Frontal cortex (tissue), 4 donors: Measurements from ENCODE around the gene PIGT. TPM values are rescaled to one million over a fixed set of nuclear protein-coding genes. Genes with fewer than 3 reads are reported as not detected.

Source experiments
- DNase-seq, 2 donors: peaks; one replicate each; pipeline ENCODE4 v3.0.0; 2012; ENCODE audit warnings: low spot score in 2 of 2
- FAIRE-seq: peaks from 2 replicates; lab custom pipeline; 2012; peaks lifted over from hg19 to GRCh38; lab: Jason Lieb, UNC
- total RNA-seq: library from RNA; depleted of rRNA; stranded (reverse); fragments of >200 nt; gene quantifications from one replicate; pipeline ENCODE4 v1.2.3, GENCODE V29; 2014
- donor health status: control.
- donor health status: control.
- donor health status: control.

Gene PIGT
- total RNA-seq, 1 donor from 2014 or later = 10.2 TPM

DNA sequence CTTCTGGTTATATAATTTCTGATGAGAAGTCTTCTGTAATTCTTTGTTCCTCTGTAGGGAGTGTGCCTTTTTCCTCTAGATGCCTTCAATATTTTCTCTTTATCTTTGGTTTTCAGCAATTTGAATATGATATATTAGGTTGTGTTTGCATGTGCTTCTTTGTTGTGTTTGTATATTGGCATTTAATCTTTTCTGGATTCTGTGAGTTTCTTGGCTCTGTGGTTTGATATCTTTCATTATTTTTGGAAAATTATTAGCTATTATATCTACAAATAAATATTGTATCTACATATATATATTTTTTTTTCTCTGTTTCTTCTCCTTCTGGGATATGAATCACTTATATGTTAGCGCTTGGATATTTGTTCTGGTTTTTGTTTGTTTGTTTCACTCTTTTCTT is 16.9 kb upstream of the PIGT start:
- FAIRE-seq (no peak), DNase-seq (no peak)

DNA sequence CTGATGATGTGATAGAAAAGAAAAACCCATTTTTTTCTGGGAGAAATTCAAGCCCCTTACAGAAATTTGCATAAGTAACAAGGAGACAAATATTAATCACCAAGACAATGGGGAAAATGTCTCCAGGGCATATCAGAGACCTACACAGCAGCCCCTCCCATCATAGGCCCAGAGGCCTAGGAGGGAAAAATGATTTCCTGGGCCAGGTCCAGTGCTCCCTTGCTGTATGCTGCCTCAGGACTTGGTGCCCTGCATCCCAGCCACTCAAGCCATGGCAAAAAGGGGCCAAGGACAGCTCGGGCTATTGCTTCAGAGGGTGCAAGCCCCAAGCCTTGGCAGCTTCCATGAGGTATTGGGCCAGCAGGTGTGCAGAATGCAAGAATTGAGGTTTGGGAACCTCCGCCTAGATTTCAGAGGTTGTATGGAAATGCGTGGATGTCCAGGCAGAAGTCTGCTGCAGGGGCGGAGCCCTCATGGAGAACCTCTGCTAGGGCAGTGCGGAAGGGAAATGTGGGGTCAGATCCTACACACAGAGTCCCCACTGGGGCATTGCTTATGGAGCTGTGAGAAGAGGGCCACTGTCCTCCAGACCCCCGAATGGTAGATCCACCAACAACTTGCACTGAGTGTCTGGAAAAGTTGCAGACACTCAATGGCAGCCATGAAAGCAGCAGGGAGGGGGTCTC is 15.5 kb upstream of the PIGT start:
- FAIRE-seq (no peak), DNase-seq (no peak)

DNA sequence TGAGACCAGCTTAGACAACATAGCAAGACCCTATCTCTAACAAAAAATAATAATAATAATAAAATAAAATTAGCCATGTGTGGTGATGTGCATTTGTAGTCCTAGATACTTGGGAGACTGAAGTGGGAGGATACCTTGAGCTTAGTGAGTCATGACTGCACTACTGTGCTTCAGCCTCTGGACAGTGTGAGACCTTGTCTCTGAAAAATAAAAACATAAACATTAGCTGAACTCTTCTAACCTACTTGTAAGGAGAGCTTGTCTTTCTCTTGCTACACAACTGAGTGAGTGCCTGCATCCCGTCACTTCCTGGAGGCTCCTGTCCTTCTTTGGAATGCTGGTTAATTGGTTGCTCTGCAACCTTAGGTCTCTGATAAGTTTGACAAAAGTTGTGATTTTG is 13.0 kb upstream of the PIGT start:
- no peak for FAIRE-seq
- DNase-seq = no peak

DNA sequence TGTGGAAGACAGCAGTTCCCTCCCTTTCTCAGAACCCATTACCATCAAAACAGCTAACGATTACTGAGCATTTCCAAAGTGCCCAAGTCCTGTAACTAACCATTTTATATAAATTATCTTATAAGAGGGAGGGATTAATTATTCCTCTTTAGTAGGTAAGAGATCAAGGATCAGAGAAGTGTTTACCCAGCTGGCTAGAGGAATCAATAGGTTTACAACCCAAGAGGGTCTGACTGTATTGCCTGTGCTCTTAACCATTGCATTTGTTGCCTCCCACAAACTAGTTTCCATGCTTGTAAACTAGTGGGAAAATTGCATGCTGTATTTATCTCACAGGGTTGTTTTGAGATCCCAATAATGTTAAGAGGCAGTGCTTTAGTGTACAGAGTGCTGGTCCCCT is 11.5 kb upstream of the PIGT start:
- no peak for FAIRE-seq

DNA sequence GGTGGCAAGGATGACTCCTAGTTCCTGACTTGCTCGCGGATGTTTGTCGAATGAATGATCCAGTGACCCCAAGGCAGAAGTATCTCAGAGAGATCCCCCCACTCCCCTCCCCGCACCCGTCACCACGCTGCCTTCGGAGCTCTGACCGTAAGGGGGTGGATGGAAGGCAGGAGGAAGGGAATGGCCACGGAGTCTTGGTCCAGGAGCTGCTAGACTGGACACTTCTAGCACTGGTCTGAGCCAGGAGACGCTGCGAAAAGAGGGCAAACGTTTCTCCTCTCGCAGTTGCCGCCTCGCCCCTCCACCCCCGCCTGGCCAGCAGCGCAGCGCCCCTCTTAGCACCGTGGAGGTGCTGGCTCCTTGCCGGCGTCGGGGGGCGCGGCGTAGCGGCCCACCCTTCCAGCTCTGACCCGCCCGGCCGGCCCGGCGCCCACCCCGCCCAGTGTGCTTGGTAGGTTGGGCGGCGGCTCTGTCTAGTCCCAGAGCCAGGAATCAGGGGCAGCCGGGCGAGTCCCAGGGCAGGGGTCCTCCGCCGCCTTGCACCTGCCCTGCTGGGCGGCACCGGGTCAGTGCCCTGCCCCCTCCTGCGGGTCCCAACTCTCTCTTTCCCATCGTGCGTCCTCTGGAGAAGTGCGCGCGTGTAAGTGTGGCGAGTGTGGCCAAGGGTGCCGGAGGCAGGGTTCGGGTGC is 10.2 kb upstream of the PIGT start:
- no peak for FAIRE-seq
- DNase-seq = peak; percentile 52 to 53

More for the DNA sequence above, 11.5 kb upstream of the PIGT start:
- DNase-seq = no peak

DNA sequence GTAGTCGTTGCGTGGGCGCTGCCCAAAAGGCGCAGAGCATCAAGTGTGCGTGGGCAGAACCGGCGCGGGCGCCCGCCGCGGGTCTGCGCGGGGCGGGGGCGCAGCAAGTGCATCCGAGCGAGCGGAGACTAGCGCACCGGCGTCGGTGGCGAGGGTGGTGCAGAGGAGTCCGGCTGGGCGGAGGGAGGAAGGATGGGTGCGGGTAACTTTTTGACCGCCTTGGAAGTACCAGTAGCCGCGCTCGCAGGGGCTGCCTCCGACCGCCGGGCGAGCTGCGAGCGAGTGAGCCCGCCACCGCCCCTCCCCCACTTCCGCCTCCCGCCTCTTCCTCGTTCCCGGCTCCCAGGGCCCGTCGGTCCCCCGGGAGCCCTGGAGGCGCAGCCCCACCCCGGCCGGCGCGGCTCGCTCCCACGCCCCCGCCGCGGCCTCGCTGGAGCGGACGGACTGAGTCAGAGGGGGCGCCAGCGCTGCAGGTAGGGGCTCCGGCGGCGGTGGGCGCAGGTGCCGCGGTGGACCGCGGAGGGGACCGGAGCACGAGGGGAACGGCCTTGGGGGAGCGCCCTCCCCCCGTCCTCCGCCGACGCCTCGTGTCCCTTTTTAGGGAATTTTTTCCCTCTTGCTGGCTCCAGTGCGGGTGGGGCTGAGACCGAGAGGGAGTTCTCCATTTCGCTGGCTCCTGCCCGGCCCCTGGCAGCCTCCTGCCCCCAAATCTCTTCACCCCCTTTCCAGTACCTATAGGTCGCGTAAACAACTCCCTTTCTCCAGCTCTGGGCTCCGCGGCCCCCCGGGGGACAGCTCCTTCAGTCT is 9.5 kb upstream of the PIGT start:
- FAIRE-seq (no peak), DNase-seq (peak; percentile 72 to 81)

DNA sequence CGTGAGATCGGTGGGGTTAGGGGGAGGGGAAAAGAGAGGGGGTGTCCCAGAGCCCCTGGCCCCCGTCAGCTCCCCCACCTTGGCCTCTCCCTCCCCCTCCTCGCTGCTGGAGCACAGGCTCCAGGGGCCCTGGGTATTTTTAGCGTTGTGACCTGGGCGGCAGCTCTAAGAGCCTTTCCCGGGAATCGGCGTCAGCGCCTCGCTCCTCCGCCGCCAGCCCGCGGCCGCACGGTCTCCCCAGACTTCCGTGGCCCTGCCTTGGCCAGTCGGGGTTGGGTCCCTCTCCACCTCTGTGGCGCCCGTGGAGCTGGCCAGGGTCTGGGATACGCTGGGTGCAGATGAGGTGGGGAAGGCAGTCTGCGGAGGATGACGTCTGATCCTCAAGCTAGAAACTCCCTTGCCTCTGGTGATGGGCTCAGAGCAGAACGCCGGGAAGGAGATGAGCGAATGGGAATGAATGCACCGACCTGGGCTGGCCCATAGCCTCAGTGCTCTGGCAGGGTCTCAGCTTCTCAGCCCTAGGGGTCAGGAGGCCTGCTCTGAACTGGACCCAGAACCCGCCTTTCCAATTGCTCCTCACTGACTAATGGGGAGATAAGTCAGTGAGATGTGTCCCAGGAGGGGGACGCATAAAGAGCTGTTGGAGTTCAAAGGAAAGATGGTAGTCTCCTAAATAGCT is 8.7 kb upstream of the PIGT start:
- FAIRE-seq (no peak), DNase-seq (peak; percentile 49 to 55)

DNA sequence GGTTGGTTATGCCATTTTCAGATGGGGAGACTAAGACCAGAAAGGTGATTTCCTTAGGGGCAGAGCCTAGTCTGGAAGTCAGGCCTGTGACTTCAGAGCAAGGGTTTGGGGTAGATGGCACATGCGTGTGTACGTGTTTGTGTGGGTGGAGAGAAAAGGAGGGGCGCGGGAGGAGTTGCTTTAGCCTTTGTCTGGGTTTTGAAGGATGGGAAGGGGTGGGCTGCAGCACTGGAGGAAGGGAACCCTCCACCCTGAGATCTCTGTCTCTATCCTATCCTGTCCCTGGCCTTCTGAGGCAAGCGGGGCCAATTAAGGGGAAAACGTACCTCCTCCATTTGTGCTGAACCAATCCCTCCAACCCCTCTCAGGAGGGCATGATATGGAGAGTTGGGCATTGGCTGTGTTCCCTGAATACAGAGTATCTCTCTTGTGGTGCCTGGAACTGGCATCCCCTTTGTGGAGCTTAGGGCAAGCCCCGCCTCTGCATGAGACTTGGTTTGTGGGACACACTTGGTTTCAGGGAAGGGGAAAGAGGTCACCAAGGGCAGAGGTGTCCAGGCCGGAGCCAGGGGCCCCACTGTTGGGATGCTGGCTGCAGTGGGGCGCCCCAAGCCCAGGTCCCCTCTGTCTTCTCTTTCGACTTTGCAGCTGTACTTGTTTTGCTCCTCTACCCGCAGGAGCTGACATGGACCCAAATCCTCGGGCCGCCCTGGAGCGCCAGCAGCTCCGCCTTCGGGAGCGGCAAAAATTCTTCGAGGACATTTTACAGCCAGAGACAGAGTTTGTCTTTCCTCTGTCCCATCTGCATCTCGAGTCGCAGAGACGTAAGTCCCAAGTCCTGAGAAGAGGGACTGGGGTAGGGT is 7.9 kb upstream of the PIGT start, which contains the start of gene DBNDD2:
TSS of gene DBNDD2 (plus strand) at position 507 of the 863 bp plus-strand sequence. CDS start at position 686, 179 bp downstream.
- peak; percentile 60 to 80 for DNase-seq
- no peak for FAIRE-seq

DNA sequence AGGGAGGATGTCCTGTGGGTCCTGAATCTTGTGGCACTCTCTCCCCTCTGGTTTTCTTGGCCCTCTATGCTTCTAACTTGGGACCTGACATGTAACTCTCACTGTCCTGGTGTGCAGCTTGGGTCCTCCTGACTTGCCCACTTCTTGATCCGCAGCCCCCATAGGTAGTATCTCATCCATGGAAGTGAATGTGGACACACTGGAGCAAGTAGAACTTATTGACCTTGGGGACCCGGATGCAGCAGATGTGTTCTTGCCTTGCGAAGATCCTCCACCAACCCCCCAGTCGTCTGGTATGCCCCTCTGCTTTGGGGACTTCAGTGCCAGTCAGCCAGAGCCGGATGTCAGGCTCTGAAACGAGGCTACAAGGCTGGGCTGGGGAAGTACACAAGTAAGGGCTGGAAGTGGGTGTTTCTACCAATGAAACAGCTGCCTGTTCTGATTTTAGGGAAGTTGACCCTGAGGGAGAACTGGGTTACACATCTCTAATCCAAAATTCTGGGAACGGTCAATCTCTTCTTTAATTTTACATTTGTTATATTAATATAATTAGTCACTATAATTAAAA is 7.2 kb upstream of the PIGT start:
- FAIRE-seq (no peak), DNase-seq (peak; percentile 27 to 47)

DNA sequence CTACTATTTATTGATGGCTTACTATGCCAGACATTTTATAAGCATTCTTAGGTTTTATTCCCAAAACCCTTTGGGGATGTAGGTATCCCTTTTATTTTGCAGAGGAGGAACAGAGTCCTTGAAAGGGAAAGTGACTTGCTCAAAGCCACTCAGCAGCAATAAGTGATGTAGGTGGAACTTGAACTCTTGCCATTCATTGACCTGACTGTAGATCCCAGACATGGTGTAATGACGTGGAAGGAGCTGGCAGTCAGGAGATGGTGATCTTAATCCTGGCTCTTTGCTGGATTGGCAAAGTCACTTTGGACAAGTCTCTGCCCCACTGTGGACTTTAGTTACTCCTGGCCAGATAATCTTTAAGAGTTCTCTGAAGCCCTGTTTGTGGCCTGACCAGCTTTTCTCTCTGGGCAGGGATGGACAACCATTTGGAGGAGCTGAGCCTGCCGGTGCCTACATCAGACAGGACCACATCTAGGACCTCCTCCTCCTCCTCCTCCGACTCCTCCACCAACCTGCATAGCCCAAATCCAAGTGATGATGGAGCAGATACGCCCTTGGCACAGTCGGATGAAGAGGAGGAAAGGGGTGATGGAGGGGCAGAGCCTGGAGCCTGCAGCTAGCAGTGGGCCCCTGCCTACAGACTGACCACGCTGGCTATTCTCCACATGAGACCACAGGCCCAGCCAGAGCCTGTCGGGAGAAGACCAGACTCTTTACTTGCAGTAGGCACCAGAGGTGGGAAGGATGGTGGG is 6.2 kb upstream of the PIGT start:
- DNase-seq (no peak), FAIRE-seq (no peak)

DNA sequence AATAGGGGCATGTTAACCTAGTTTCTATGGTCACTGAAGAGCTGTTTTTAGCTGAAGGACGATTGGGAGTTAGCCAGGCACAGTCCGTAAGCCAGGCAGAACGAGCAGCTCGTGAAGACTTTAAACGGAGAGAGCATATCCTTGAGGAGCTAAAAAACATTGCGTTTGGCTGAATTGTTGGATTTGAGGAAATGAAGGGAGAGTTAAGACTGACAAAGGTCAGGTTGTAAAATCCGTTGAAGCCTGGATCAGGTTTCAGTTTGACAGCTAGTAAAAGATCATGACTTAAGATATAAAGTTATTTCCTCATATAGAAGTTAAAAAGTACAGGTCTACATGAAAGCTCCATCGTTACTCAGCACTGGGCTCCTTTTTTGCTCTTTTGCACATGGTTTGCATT is 5.1 kb upstream of the PIGT start:
- FAIRE-seq (no peak), DNase-seq (no peak)

DNA sequence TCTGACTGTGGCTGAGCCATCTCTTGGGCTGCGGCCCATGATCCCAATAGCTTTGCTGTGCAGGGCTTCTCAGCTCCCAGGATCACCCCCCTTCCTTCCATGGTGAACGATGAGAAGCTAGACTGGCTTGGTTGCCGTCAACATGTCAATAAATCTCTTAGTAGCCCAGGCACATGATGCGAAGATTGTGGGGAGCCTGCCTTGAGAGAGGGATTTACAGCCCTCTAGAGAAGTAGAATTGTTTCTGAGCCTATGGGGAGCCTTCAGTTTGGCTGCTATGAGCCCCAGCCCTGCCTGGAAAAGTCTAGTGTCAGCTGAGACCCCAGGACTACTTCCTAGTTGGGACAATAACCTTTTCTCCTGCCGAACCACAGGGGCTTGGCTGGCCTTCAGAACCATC is 3.3 kb upstream of the PIGT start:
- DNase-seq (no peak), FAIRE-seq (no peak)

DNA sequence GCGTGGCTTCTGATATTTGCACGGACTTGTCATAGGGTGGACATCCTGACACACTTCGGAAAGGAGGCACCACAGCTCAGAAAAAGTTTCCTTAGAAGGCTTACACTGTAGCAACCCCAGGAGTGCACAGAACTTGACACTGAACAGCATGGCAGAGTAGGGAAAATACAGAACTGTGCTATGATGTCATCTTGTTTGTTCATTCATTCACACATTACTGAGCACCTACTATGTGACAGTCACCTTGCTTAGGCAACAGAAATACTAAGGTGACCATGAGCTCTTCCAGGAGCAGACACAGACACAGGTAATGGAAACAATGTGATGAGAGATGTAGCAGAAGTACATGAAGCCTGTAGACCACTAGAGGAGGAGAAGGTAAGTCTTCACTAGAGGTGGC is 2.5 kb upstream of the PIGT start:
- no peak for DNase-seq
- no peak for FAIRE-seq

DNA sequence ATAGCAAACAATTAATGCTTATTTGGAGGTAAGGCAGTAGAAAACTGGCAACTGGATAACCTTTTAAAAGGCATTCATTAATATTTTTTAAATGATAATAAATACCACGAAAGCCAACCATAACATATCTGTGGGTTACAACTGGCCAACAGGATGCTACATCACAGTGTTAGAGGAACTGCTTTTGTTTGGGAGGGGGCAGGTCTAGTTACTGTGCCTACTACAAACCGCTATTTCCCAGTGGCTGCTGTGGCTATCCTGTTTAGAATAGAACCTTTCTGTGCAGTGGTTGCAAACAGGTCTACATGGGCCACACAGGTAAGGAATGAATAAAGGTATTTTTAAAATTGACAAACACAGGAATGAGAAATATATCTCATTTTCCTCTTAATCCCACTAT is 976 bp downstream of the PIGT start:
- DNase-seq (no peak), FAIRE-seq (no peak)

DNA sequence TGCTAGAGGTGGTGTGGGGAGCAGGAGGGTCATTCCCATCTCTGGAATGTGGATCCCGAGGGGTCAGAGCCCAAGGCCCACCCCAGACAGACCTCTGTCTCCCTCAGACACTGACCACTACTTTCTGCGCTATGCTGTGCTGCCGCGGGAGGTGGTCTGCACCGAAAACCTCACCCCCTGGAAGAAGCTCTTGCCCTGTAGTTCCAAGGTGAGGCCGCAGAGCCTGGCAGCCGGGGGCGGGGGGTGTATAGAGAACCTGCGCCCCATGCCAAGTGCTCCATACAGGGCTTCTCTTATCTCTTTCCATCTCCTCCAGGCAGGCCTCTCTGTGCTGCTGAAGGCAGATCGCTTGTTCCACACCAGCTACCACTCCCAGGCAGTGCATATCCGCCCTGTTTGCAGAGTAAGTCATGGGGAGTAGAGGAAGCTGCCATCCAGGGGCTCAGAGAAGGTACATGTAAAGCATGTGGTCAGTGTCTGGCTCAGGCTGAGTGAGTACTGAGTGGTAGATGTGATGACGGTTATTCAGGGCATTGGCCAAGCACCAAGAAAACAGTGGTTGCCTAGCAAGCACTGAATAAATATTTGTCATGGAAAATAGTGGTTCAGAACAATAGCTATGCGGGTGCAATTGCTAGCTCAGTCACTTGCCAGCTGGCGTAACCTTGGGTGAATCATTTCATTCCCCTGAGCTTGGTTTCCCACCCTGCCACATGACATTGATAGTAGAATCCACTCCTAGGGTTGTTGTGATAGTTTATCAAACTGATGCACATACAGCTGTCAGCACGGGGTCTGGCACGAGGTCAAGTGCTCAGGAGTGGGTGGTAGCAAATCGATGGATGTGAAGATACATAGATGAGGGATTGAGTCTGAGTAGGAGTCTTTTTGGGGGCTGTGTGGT is 3.5 kb downstream of the PIGT start:
- FAIRE-seq (no peak), DNase-seq (peak in 1 of 2 donors; percentile 18)

DNA sequence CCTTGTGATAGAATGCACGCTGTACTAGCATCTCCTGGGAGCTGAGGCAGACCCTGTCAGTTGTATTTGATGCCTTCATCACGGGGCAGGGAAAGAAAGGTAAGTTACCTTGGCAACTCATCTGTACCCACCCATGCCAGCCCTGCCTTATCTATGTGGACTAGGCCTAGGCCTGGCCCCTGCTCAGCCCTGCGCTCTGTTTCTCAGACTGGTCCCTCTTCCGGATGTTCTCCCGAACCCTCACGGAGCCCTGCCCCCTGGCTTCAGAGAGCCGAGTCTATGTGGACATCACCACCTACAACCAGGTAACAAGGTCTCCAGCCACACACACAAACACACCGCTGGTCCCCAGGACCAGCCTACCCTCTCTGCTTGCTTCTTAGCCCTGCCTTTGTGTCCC is 4.2 kb downstream of the PIGT start:
- no peak for DNase-seq
- FAIRE-seq = no peak

DNA sequence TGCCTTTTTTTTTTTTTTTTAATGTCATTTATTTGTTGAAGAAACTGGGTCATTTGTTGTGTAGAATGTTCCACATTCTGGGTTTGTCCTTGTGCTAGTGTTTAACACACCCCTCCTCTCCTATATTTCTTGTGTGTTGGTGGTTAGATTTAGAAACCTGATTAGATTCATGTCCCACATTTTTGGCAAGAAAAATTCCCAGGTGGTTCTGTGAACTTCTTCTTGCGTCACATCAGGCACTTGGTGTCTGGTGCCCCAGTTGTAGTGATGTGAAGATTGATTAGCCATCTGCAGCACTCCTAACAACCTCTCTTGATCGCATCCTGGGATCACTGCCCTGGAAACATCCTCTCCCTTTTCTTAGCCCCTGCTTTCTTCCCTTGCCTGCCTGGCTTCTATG is 7.8 kb downstream of the PIGT start:
- FAIRE-seq = no peak

More for the DNA sequence above, 7.8 kb downstream of the PIGT start:
- DNase-seq = no peak
